SH-SY5Y (cell line): Measurements from ENCODE around the gene DSC2.

ENCODE experiments used
- GATA2 ChIP-seq: IDR thresholded peaks from 2 replicates; pipeline ENCODE4 v1.6.1; 2011; ENCODE audit warnings: mild to moderate bottlenecking, low read depth, low read length
- GATA3 ChIP-seq: IDR thresholded peaks from 2 replicates; pipeline ENCODE4 v1.6.1; 2011; ENCODE audit warnings: low read depth, mild to moderate bottlenecking, low read length, moderate library complexity

DNA sequence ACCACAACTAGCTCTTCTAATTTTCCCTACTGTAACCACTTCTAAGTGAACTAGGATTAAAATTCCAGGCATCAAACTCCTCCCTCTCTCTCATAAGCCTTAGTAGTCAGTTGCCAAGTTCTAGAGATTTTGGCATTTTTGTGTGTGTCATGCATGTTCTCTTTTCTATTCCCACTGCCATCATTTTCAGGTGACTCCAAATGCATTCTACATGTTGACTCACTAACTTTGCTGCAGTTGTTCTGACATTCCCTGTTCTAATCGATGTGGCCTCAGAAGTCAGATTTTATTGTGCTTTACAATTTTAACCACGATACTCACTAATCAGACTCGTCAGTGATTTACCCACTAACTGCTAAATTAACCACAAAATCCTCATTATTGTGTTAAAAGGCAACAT, 47.1 kb upstream of the DSC2 start:
- TF ChIP-seq GATA2 (no peak), GATA3 (no peak)
